CD8-positive, alpha-beta memory T cell (primary cell): ENCODE data around the gene DCD. TPM values are rescaled to one million over a fixed set of nuclear protein-coding genes. Genes with fewer than 3 reads are reported as not detected.

Experiments used
- CTCF ChIA-PET: fragments of 350-600 bp; sonication (Branson Sonifier 250); formaldehyde crosslinking; loops from one replicate; lab custom pipeline; 2021; ENCODE audit warnings: antibody characterized with exemption; lab: Charles Lee
- POLR2A ChIA-PET: fragments of 350-600 bp; sonication (Branson Sonifier 250); formaldehyde crosslinking; loops from one replicate; lab custom pipeline; 2021; ENCODE audit warnings: antibody characterized with exemption; lab: Charles Lee
- DNase-seq, 5 donors: peaks; one replicate each; pipeline versions ENCODE4 v3.0.0 to v3.0.0-alpha.2; 2020 to 2022; ENCODE audit warnings: mixed read lengths in 1 of 5
- H3K27ac ChIP-seq: one replicate; pipeline ENCODE4 v1.7.0; 2013; ENCODE audit warnings: low read depth, mild to moderate bottlenecking, low read length, moderate library complexity
- H3K27me3 ChIP-seq: 2 replicates; pipeline ENCODE4 v1.7.0; 2013; ENCODE audit warnings: low read length, mild to moderate bottlenecking; ENCODE audit not compliant: insufficient read depth, poor library complexity, severe bottlenecking
- H3K36me3 ChIP-seq: 2 replicates; pipeline ENCODE4 v1.7.0; 2013; ENCODE audit warnings: mild to moderate bottlenecking, low read length, moderate library complexity; ENCODE audit not compliant: insufficient read depth
- H3K4me1 ChIP-seq: 2 replicates; pipeline ENCODE4 v1.7.0; 2013; ENCODE audit warnings: mild to moderate bottlenecking, low read length, moderate library complexity; ENCODE audit not compliant: insufficient read depth
- H3K4me3 ChIP-seq: 2 replicates; pipeline ENCODE4 v1.7.0; 2013; ENCODE audit warnings: mild to moderate bottlenecking, low read length
- H3K9me3 ChIP-seq: 2 replicates; pipeline ENCODE4 v1.7.0; 2013; ENCODE audit warnings: mild to moderate bottlenecking, low read length
- H3K27ac Mint-ChIP-seq, 8 donors: one replicate each; pipeline ENCODE4 v1.8.0; 2020 to 2021; ENCODE audit warnings: mixed read lengths in 8 of 8, mild to moderate bottlenecking in 6 of 8, inconsistent platforms in 3 of 8, moderate library complexity in 3 of 8
- H3K27me3 Mint-ChIP-seq, 2 donors: one replicate each; pipeline ENCODE4 v1.8.0; 2020 to 2021; ENCODE audit warnings: mixed read lengths in 2 of 2, mild to moderate bottlenecking in 1 of 2, moderate library complexity in 1 of 2
- H3K36me3 Mint-ChIP-seq, 3 donors: one replicate each; pipeline ENCODE4 v1.8.0; 2020 to 2021; ENCODE audit warnings: mixed read lengths in 3 of 3, inconsistent platforms in 1 of 3, mild to moderate bottlenecking in 1 of 3
- H3K4me1 Mint-ChIP-seq, 3 donors: one replicate each; pipeline ENCODE4 v1.8.0; 2020 to 2021; ENCODE audit warnings: mixed read lengths in 3 of 3, inconsistent platforms in 1 of 3, mild to moderate bottlenecking in 1 of 3
- H3K4me3 Mint-ChIP-seq, 7 donors: one replicate each; pipeline ENCODE4 v1.8.0; 2020 to 2021; ENCODE audit warnings: mixed read lengths in 7 of 7, mild to moderate bottlenecking in 6 of 7, moderate library complexity in 4 of 7, inconsistent platforms in 2 of 7
- H3K9me3 Mint-ChIP-seq, 5 donors: one replicate each; pipeline ENCODE4 v1.8.0; 2020 to 2022; ENCODE audit warnings: mixed read lengths in 5 of 5, mild to moderate bottlenecking in 3 of 5, moderate library complexity in 2 of 5, inconsistent platforms in 1 of 5
- polyA plus RNA-seq: library from polyadenylated mRNA; unstranded; fragments of 300-500 nt; fragmentation: Illumina TruSeq; gene quantifications from one replicate; pipeline ENCODE4 v1.2.3, GENCODE V29; 2021
- total RNA-seq, 2 experiments: library from RNA; stranded (reverse); gene quantifications; one replicate each; pipeline ENCODE4 v1.2.3, GENCODE V29; 2021

The DCD gene
- total and polyA plus RNA-seq, 3 experiments from 2014 or later, result not detected

GRCh38 chr12:54612225-54612750 lies 35.9 kb downstream of the DCD start:
- Mint-ChIP-seq H3K4me3 (no peak overlapping the region), H3K27me3 (peaks cover 18 to 45% of the 10 kb centered on the region in 2 donors), H3K4me1 (peaks cover 0 to 4% (median 2%) of the 10 kb centered on the region in 3 donors), H3K9me3 (no peaks in the 10 kb centered on the region), H3K27ac (no peak overlapping the region), H3K36me3 (no peaks in the 10 kb centered on the region)
- H3K9me3 ChIP-seq, result no peaks in the 10 kb centered on the region
- no peak overlapping the region for H3K4me3 ChIP-seq
- POLR2A ChIA-PET, result no interaction called here
- no peak overlapping the region for H3K27ac ChIP-seq
- H3K4me1 ChIP-seq, result no peaks in the 10 kb centered on the region
- H3K36me3 ChIP-seq, result no peaks in the 10 kb centered on the region
- CTCF ChIA-PET, result no interaction called here
- H3K27me3 ChIP-seq, result no peaks in the 10 kb centered on the region
- no peak for DNase-seq

DNA sequence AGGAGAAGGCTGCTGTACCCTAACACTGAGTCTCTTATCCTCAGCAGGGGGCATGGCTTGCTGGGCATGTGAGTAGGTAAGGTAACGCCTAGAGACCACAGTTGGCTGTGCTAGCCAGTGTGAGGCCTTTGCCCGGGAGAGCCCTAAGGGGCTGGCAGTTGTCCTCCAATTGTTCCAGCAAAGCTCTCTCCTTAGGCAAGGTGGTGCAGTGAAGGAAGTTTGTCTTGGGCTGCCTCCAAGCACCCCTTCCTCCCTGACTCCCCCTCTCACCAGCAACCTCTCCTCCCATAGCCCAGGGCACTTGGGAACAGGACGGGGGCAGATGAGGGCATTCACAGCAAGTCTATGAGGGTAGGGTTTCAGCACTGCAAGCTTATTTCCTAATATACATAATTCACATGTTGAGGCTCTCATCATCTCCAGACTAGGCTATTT lies 36.4 kb downstream of the DCD start:
- H3K27me3 Mint-ChIP-seq, result peaks cover 17 to 47% of the 10 kb centered on the region in 2 donors
- DNase-seq, result no peak
- no peak overlapping the region for H3K27ac Mint-ChIP-seq
- no peaks in the 10 kb centered on the region for H3K9me3 ChIP-seq
- H3K4me3 Mint-ChIP-seq, result no peak overlapping the region
- no peaks in the 10 kb centered on the region for H3K36me3 ChIP-seq
- CTCF ChIA-PET, result no interaction called here
- H3K27me3 ChIP-seq, result no peaks in the 10 kb centered on the region
- POLR2A ChIA-PET, result no interaction called here
- peaks cover 0 to 1% (median 0%) of the 10 kb centered on the region in 3 donors for H3K4me1 Mint-ChIP-seq
- no peak overlapping the region for H3K4me3 ChIP-seq
- H3K9me3 Mint-ChIP-seq, result no peaks in the 10 kb centered on the region
- no peak overlapping the region for H3K27ac ChIP-seq
- H3K4me1 ChIP-seq, result no peaks in the 10 kb centered on the region
- no peaks in the 10 kb centered on the region for H3K36me3 Mint-ChIP-seq

DNA sequence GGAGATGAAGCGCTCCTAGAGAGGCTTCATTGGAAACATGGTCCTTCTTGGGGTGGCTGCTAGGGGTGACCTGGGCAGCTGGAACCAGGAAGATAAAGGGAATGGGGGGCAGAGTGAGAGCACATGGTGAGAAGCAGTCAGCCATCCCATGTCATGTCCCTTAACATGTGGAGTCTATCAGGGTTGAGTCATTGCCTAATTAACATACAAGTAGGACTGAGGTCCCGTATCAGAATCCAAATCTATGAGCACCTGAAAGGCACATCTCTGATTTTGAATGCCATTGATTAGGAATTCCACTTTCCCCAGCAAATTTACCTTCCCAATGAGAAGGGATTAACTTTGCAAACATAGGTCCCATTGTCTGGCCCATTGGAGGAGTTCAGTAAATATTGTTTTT lies 39.4 kb downstream of the DCD start:
- H3K9me3 ChIP-seq, result no peaks in the 10 kb centered on the region
- H3K4me3 ChIP-seq, result no peak overlapping the region
- ChIA-PET CTCF (interaction anchor here (1.8 kb wide), 1 partner anchor 16 kb away, joined by 4 read pairs; no protein-coding TSS in a partner anchor), POLR2A (no interaction called here)
- Mint-ChIP-seq H3K4me3 (no peak overlapping the region), H3K9me3 (no peaks in the 10 kb centered on the region), H3K4me1 (no peaks in the 10 kb centered on the region), H3K27ac (no peak overlapping the region), H3K27me3 (peaks cover 7 to 23% of the 10 kb centered on the region in 2 donors), H3K36me3 (no peaks in the 10 kb centered on the region)
- no peaks in the 10 kb centered on the region for H3K4me1 ChIP-seq
- H3K36me3 ChIP-seq, result no peaks in the 10 kb centered on the region
- no peaks in the 10 kb centered on the region for H3K27me3 ChIP-seq
- H3K27ac ChIP-seq, result no peak overlapping the region
- DNase-seq, result no peak

DNA sequence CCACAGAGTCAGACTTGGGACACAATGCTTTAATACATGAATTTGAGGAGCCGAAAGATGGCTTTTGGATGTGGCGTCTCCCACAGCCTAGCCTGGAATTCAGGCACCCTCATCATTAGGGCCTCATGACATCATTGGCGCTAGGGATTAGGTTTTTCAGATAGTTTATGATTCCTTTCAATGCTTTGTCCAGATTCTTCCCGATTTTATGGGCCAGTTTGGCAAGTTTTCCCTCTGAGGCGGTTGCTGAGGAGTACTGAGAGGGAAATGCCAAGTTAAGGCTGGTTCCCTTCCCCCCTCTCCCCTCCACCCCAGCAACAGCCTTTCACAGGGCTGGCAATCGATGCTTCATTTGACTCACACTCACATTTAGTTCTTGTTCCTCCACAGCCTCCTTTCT lies 40.0 kb downstream of the DCD start:
- Histone ChIP-seq H3K4me1 (no peaks in the 10 kb centered on the region), H3K9me3 (no peaks in the 10 kb centered on the region), H3K27me3 (no peaks in the 10 kb centered on the region), H3K4me3 (no peak overlapping the region), H3K36me3 (no peaks in the 10 kb centered on the region), H3K27ac (no peak overlapping the region)
- Mint-ChIP-seq H3K9me3 (no peaks in the 10 kb centered on the region), H3K36me3 (no peaks in the 10 kb centered on the region), H3K27ac (no peak overlapping the region), H3K4me3 (no peak overlapping the region), H3K27me3 (peaks cover 7 to 18% of the 10 kb centered on the region in 2 donors), H3K4me1 (peaks cover 2 to 4% (median 3%) of the 10 kb centered on the region in 3 donors)
- CTCF ChIA-PET, result interaction anchor here (1.8 kb wide), 1 partner anchor 15 kb away, joined by 4 read pairs; no protein-coding TSS in a partner anchor
- no peak for DNase-seq
- POLR2A ChIA-PET, result no interaction called here

DNA sequence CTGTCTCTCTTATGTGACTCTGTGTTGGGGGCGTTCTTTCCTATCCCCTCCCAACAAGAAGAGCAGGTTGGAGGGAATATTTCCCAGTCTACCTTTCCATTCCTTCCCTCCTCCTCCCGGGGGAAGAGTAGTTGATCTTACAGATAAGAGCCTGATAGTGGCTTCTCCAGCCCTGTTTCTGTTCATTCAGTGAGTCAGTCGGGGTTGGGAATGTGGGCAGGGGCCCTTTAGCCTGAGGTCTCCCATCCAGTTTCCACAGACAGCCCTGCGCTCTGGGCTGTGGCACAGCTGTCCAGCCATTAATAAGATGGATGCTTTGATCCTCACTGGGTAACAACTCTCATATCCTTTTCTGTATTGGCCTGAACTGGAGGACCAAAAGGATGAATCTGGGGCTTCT lies 41.6 kb downstream of the DCD start:
- Histone ChIP-seq H3K27ac (no peak overlapping the region), H3K36me3 (no peaks in the 10 kb centered on the region), H3K27me3 (no peaks in the 10 kb centered on the region), H3K4me3 (no peak overlapping the region), H3K4me1 (no peaks in the 10 kb centered on the region), H3K9me3 (no peaks in the 10 kb centered on the region)
- Mint-ChIP-seq H3K27me3 (peaks cover 3 to 18% of the 10 kb centered on the region in 2 donors), H3K27ac (no peak overlapping the region), H3K9me3 (no peaks in the 10 kb centered on the region), H3K36me3 (no peaks in the 10 kb centered on the region), H3K4me1 (peaks cover 2 to 7% (median 6%) of the 10 kb centered on the region in 3 donors), H3K4me3 (no peak overlapping the region)
- POLR2A ChIA-PET, result no interaction called here
- CTCF ChIA-PET, result no interaction called here
- no peak for DNase-seq

GRCh38 chr12:54605138-54605970 lies 42.8 kb downstream of the DCD start:
- CTCF ChIA-PET, result interaction anchor here (0.6 to 1.2 kb wide), 2 partner anchors 9 to 114 kb away, joined by 3 read pairs; no protein-coding TSS in a partner anchor
- POLR2A ChIA-PET, result interaction anchor here (0.7 kb wide), 1 partner anchor 17 kb away, joined by 8 read pairs; no protein-coding TSS in a partner anchor
- Mint-ChIP-seq H3K4me1 (peaks cover 2 to 7% (median 6%) of the 10 kb centered on the region in 3 donors), H3K9me3 (no peaks in the 10 kb centered on the region), H3K36me3 (no peaks in the 10 kb centered on the region), H3K27me3 (peaks cover 3 to 14% of the 10 kb centered on the region in 2 donors), H3K27ac (no peak overlapping the region), H3K4me3 (no peak overlapping the region)
- Histone ChIP-seq H3K27me3 (no peaks in the 10 kb centered on the region), H3K36me3 (no peaks in the 10 kb centered on the region), H3K9me3 (no peaks in the 10 kb centered on the region), H3K4me3 (no peak overlapping the region), H3K27ac (no peak overlapping the region), H3K4me1 (no peaks in the 10 kb centered on the region)
- DNase-seq, result no peak

DNA sequence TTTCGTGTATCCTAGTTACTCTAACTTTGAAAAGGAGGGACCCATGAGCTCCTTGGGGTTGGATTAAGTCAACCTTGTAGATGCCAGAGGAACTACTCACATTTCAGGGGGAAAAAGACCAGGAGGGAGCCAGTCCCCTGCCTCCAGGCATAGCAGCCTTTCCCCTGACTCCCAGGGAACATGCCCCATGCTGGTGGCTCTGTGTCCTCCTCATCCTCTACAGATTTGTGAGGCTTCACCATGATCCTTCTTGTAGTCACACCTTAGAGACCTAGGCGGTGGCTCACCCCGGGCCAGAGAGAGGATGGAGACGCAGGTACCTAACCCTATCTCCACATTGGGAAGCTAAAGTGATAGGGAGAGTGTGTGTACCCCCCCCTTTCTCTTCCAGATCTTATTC lies 43.7 kb downstream of the DCD start:
- H3K4me3 ChIP-seq, result no peak overlapping the region
- Mint-ChIP-seq H3K9me3 (no peaks in the 10 kb centered on the region), H3K4me3 (no peak overlapping the region), H3K27ac (no peak overlapping the region), H3K36me3 (no peaks in the 10 kb centered on the region), H3K4me1 (peaks cover 2 to 7% (median 6%) of the 10 kb centered on the region in 3 donors), H3K27me3 (peaks cover 3 to 16% of the 10 kb centered on the region in 2 donors)
- no peaks in the 10 kb centered on the region for H3K36me3 ChIP-seq
- no peak for DNase-seq
- ChIA-PET POLR2A (no interaction called here), CTCF (interaction anchor here (0.6 to 1.2 kb wide), 3 partner anchors 8 to 113 kb away, joined by 3 read pairs; no protein-coding TSS in a partner anchor)
- no peaks in the 10 kb centered on the region for H3K4me1 ChIP-seq
- H3K27me3 ChIP-seq, result no peaks in the 10 kb centered on the region
- H3K9me3 ChIP-seq, result no peaks in the 10 kb centered on the region
- no peak overlapping the region for H3K27ac ChIP-seq

DNA sequence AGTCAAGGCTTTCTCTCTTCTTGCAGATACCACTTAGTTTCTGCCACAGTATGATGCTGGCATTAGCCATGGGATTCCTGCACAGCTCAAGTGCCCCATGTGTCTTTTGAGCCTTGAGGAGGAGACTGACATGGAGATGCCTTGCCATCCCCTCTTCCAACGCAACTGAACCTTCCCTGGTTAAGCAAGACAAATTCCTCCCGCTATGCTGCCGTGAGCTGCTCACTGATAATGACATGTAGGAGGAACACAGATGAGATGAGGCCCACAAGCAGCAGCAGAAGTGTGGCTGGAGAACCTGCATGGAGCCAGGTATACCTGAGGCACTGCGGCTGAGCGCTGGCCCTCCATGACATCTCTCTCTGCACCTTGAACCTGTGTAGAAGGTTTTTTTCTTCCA lies 44.3 kb downstream of the DCD start:
- H3K9me3 Mint-ChIP-seq, result no peaks in the 10 kb centered on the region
- Histone ChIP-seq H3K9me3 (no peaks in the 10 kb centered on the region), H3K27ac (no peak overlapping the region), H3K4me1 (no peaks in the 10 kb centered on the region), H3K36me3 (no peaks in the 10 kb centered on the region), H3K4me3 (no peak overlapping the region), H3K27me3 (no peaks in the 10 kb centered on the region)
- ChIA-PET CTCF (interaction anchor here (1.0 kb wide), 1 partner anchor 13 kb away, joined by 3 read pairs; no protein-coding TSS in a partner anchor), POLR2A (no interaction called here)
- no peak overlapping the region for H3K4me3 Mint-ChIP-seq
- no peak overlapping the region for H3K27ac Mint-ChIP-seq
- H3K27me3 Mint-ChIP-seq, result peaks cover 3 to 22% of the 10 kb centered on the region in 2 donors
- no peaks in the 10 kb centered on the region for H3K36me3 Mint-ChIP-seq
- H3K4me1 Mint-ChIP-seq, result peaks cover 2 to 7% (median 6%) of the 10 kb centered on the region in 3 donors
- no peak for DNase-seq
